Stimulated activated CD4-positive, alpha-beta T cell treated with anti-CD3 and anti-CD28 coated beads, Interleukin-1b, Interleukin-23, amount 100 ng/mL, for 4 hours (primary cell): ENCODE data around the gene PKP3.
"Not testable (repeated sequence)": the region's sequence is repeated elsewhere in the genome, so short reads cannot be mapped to it uniquely, and the experiment has no call there.

Experiments
- DNase-seq, 2 donors: peaks; one replicate each; pipeline ENCODE4 v3.0.0-alpha.2; 2020; ENCODE audit warnings: low read depth in 2 of 2

PKP3 gene

DNA sequence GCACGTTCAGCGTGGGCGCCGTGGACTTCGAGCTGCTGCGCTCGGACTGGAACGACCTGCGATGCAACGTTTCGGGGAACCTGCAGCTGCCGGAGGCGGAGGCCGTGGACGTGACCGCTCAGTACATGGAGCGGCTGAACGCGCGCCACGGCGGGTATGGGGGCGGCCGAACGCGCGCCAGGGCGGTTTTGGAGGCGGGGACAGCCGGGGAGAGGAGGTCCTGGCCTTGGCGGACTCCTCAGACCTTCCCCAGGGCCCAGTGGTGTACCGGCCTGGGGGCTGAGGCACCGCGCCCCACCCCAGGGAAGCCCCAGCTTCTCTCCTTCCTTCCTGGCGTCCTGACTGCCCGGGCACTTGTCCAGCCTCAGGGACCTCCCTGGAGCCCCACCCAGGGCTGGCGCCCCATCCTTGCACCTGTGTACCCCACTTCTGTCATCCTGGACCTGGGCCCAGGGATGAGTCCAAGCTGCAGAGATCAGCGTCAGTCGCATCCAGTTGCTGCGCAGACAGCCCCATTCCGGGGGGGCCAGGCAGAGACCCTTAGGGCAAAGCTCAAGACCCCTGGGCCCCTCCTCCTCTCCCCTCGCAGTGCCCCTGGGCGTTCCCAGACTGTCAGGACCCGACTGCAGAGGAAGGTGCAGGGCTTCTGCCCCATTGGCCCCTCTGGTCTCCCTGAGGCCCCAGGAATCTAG lies 16.7 kb upstream of the PKP3 start:
- no peak for DNase-seq

DNA sequence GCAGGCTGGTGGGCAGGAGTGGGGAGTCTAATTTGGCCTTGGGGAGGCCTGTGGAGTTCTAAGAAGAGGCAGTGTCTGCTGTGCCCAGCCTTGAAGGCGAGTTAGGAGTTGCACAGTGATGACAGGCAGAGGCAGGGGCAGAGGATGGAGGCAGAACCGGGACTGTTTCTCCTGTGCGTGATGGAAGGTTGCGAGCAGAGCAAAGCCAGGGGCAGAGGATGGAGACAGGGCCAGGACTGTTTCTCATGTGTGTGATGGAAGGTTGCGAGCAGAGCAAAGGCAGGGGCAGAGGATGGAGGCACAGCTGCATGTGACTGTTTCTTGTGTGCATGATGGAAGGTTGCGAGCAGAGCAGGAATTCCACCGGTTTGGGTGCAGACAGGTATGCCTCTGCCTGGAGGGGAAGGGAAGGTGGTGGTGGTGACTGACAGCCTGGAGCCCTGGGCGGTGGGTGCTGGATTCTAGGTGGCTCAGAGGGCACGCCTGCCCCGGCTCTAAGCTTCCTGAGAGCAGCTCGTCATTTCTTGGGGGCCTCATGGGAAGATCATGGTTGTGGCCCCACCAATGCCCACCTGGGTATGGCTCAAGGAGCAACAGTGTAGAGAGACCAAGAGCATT lies 16.0 kb upstream of the PKP3 start:
- DNase-seq, result no peak

DNA sequence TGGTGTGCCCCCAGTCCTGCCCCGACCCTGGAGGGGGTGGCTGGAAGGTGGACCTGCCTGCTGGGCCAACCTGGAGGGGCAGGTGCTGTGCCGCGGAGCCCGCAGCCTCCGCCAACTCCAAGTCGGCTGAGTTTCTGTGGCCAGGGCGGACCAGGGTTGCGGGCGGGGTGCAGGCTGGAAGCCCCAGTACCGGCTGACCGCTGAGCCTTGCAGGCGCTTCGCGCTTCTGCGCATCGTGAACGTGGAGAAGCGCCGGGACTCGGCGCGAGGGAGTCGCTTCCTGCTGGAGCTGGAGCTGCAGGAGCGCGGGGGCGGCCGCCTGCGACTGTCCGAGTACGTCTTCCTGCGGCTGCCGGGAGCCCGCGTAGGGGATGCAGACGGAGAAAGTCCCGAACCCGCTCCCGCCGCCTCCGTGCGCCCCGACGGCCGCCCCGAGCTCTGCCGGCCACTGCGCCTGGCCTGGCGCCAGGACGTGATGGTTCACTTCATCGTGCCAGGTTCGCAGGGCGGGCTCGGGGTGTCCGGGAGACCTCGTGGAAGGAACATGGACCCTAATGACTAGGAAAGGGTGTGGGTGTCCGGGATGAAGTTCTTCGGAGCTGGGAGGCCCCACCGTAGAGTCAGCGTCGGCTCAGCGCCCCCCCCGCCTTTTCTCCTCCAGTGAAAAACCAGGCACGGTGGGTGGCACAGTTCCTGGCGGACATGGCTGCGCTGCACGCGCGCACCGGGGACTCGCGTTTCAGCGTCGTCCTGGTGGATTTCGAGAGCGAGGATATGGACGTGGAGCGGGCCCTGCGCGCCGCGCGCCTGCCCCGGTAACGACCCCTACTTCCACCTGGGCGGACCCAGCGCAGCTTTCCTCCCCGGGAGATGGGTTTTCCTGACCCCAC lies 14.6 kb upstream of the PKP3 start:
- no peak for DNase-seq

DNA sequence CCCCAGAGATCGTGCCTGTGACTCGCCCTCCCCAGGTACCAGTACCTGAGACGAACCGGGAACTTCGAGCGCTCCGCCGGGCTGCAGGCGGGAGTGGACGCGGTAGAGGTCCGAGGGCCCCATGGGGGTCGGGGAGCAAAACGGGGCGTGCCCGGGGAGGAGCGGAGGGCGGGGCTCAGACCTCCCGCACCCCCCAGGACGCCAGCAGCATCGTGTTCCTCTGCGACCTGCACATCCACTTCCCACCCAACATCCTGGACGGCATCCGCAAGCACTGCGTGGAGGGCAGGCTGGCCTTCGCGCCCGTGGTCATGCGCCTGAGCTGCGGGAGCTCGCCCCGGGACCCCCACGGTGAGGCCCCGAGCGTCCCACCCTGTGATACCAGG lies 13.9 kb upstream of the PKP3 start:
- DNase-seq, result no peak

DNA sequence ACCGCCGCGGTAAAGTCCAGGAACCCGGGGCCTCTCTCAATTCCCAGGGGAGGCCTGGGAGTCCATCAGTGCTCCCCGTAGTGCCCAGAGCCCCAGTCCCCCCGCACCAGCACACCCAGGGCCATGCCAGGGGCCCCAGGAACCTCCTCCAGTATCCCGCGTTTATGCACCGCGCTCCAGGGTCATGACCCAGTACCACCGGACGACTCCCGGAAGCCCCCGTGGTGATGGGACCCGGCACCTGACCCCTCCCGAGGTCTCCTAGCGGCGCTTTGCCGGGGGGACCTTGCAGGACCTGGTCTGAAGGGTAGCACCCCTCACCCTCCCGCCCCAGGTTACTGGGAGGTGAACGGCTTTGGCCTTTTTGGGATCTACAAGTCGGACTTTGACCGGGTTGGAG lies 13.5 kb upstream of the PKP3 start:
- no peak for DNase-seq

DNA sequence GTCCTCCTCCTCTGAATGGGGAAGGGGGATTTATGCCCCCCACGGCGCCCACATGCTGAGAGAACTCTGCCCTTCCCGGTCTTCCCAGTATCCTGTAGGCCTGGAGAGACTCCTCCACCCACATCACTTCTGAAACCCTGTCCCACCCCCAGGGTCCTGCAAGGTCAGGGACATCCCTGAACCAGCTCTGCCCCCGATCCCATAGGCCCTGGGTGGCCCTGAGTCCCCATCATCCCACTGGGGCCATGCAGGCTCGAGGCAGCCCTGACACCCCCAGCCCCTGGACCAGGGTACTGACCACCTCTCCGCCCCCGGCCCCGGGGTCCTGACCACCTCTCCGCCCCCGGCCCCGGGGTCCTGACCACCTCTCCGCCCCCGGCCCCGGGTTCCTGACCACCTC lies 13.0 kb upstream of the PKP3 start:
- DNase-seq, result no peak

DNA sequence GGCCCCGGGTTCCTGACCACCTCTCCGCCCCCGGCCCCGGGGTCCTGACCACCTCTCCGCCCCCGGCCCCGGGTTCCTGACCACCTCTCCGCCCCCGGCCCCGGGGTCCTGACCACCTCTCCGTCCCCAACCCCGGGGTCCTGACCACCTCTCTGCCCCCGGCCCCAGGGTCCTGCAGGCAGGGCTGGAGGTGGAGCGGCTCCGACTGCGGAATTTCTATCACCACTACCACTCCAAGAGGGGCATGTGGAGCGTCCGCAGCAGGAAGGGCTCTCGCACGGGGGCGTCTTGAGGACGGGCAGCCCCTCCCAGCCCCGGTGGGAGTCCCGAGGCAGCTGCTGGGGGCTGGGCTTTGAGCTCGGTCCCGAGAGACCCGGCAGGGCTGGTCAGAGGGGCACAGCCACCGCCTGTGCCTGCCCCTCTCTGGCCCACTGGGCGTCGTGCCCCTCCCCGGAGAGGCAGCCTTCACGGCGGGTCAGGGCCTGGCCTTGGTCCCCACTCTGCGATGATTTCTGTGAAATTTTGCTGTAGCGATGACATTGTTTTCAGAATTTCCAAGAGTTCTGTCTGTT lies 12.4 kb upstream of the PKP3 start:
- DNase-seq, result no peak

DNA sequence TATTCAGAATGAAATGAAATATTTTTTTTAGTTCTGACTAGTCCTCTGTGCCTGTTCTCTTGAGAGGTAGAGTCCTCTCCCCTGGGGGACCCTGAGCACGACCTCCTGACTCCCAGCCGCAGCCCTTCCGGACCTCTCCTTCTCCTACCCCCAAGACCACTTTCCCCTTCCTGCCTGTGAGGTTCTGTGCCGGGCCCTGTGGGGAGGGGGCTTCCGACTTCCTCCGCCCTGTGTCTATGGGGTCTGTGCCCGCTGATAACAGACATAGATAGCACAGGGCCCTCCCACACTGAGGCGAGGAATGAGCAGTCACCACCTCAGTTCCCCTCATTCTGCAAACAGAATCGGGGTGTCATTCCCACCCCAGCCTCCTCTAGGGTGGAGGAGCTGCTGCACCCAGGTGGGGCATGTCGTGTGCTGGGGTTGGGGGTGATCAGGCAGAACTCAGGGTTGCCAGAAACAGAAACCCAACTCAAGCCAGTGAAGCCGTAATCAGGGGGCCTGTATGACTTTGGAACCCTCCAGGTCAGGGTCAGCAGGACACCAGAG lies 11.9 kb upstream of the PKP3 start:
- no peak for DNase-seq

DNA sequence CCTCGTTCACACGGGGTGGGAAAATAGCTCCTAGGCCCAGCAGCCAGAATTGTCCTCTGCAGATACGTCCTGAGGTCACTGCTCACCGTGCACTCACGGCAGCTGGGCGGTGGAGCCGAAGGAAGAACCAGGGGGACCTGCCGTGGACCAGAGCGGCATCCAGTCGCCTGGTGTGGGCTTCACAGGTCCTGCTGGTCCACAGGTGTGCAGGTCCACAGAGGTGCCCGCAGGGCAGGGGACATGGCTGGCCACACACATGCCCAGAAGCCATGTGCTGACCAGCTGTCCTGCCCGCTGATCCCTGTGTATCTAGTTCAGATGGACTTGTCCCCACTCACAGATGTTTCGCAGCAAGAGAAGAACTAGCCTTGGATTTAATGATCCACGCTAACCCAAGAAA lies 10.6 kb upstream of the PKP3 start:
- no peak for DNase-seq

DNA sequence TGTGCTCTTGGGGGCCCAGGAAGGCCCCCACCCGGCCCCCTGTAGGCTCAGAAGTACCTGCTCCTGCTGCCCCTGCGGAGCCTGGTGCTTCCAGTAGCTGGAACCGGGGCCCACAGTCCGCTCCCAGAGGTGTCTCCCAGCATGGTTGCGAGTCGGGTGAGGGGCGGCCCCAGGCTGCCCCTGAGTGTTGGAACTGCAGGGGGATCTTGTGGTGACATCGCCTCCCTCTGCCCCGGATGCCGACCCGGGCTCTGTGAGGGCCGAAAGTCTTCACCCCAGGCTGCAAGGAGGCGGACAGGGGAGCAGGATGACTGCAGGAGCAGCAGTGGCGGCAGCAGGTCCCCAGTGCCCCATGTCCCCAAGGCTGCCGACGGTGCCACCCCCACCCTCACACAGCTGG lies 9.5 kb upstream of the PKP3 start:
- no peak for DNase-seq

DNA sequence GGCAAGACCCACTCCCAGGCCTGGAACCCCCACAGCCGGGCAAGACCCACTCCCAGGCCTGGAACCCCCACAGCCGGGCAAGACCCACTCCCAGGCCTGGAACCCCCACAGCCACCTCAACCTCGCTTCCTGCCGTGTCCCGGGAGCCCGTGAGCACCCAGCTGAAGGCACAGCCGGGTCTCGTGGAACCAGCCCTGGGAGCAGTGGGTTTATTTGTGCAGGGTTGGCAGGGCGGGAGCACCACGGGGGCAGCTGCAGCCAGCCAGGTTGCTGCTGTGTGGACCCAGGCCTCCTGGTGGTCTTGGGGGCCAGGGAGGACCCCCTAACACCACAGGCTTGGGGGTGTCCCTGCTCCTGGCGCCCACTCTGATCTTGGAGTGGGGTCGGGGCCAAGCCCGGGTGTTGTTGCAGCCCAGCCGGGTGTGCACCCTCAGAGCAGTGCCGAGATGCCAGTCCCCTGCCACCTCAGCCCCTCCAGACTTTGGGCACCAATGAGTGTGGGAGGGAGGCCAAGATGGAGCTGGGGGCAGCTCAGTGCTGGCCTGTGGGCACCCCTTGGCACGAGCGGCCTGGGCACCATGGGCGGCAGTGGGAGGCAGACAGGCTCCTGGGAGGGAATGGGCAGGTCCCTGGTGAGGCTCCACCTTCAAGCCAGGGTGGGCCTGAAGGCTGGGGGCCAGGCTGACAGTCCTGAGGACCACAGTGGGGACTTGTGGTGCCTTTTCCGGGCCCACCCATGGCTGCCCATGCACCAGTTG lies 8.2 kb upstream of the PKP3 start:
- no peak for DNase-seq

DNA sequence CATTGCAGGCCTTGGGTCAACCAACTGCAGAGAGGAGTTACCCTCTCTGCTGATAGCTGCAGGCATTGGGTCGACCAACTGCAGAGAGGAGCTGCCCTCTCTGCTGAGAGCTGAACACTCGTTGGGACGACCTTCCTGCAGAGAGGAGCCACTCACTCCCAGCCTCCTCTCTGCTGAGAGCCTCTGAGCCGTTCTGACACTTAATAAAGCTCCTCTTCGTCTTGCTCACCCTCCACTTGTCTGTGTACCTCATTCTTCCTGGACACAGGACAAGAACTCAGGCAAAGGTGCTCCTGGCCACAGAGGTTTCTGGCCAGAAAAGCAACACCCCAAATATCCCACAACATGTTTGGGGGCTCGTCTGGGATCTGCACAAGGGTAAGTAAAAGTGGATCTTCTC lies 7.5 kb upstream of the PKP3 start:
- no peak for DNase-seq

DNA sequence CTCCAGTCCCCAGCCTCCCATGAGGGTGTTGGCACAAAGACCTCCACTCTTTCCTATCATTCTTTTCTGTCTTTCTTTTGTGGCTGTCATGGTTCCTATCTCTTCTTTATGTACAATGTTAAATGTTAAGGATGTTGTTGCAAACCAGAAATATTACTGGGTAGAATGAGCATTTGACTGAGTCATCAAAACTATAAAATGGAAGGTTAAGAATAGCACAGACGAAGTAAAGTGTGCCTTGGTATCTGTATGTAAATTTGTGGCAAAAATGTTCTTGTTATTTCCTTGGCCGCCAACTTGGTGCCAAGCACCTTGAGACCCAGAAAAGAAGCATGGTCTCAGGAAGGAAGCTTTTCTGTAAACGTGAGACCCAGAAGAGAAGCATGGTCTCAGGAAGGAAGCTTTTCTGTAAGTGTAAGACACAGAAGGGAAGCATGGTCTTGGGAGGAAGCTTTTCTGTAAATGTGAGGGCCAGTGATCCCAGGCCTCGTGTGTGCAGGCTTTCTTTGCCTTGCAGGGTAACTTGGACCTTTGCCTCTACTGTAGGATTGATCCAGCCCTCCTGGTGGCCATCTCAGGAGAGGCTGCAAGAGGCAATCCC lies 6.7 kb upstream of the PKP3 start:
- DNase-seq, result no peak

DNA sequence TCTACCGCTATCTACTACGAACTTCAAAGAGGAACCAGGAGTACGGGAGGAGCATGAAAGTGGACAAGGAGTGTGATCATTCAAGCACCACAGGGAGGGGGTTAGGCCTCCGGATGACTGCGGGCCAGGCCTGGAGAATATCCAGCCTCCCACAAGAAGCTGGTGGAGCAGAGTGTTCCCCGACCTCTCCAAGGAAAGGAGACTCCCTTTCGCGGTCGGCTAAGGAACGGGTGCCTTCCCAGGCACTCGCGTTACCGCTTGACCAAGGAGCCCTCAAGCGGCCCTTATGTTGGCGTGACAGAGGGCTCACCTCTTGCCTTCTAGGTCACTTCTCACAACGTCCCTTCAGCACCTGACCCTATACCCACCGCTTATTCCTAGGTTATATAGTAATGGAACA lies 4.6 kb upstream of the PKP3 start:
- DNase-seq, result not testable (repeated sequence)

DNA sequence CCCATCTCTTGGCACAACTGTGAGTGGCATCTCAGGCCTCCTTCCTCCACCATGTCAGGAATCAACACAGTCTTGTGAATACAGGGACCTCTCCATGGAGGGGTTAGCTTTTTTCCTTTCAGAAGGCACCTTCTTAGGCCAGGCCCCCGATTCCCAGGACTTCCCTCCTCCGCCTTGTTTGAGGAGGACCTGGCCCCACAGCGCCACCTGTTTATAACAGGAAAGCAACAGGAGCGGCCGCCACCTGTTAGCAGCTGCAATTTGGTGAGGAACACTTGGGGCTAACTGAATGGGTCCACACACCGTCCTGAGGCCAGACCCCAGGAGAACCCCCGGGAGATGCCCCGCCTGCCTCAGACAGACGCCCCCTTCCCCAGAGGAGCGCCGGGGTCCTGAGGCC lies 3.8 kb upstream of the PKP3 start:
- DNase-seq, result no peak

DNA sequence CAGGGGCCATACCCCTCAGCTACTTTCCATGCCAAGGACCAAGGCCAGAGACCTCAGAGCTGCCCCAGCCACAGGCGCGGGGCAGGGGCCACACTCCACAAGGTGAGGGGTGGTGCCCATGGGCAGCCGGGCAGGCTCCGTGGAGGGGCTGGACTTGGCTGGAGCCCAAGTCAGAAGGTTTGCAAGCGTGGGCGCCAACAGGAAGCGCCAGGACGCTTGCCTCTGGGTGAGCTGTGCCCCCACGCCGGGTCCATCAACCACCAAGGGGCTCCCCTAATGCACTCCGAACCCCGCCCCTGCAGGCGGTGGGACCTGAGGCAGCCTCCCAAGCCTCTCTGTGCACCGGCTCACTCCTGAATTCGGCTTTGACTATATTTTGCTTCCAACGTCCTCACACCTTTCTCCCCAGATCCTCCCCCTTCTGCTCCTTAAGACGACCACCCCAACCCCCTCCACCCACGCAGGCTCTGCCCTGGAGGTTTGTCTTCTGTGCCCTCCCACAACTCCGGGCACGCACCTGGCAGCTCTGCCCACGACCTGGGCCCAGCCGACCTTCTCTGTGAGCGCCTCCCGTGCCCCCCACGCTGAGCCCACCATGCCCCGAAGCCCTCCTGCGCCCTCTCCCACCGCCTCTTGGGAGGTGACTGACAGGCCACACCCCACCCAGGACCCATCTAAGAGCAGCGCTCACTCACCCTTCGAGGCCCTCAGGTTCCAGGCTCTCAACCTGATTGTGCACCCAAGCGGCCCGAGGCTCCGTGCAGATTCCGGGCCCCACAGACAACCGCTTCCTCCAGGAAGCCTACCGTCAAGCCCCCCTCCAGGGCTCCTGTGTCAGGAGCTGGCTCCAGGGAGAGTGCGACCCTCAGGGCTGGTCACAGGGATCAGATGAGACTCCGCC lies 2.6 kb upstream of the PKP3 start:
- DNase-seq, result no peak

DNA sequence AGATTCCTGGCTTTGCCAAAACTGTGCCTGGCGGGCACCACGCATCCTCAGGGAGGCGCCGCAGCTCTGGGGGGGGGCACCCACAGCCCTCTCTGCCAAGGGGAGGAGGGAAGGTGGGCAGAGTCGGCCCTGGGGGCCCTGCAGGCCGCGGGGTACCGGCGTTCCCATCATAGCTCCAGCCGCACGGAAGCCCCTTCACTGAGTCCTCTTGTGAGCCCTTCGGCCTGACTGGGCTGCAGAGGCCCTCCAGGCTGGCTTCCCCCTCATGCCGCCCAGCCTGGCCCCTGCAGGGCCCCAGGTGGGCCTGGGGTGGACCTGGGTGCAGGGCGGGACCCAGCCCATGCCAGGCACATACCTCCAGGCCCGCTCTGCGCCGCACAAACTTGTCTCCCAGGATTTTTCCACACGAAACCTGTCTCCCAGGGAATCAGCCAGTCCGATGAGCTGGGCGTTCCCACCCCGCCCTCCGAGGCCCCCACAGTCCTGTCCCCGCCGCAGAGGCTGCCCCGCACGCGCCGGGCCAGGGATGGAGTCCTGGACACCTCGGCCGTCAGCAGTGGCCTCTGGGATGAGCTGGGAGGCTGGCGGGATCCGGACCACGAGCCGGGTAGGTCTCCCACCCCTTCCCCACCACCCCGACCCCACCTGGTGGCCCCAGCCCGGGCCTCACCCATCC lies 1.8 kb upstream of the PKP3 start:
- DNase-seq, result no peak

DNA sequence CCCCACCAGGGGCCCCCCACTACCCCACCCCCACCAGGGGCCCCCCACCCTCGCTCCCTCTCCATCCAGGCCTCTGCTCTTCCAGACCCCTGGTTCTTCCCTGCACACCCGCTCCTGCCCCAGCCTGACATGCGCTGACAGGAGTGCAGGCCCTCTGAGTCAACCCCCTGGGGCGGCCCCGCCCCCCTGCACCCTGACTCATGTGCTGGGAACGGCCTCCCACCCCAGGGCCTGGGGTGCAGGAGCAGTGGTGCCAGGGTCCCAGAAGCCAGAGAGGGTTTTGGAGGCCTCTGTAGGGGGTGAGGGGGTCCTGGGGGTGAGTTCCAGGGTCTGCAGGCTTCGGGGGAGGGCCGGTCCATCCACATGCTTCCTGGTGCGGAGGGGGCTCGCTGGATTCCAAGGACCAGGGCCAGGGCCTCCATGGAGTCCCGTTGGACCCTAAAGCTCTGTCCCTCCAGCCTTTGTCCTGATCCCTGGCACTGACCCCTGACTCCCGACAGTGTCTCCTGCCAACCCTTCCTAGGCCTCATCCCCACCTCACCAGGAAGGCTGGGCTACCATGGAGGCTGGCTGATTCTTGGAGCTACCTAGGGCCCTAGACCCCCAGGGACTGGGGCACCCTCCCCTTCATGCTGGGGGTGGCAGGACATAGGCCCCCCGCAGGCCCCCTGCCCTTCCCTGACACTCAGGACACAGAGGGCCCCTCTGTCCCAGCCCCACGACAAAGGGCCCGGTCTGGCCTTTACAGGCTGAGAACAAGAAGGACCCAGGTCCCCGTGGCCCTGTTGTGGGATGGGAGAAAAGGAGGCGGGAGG lies 583 bp upstream of the PKP3 start:
- DNase-seq, result no peak
